NCI-H2029 treated with DMSO at 0.1 percent for 48 hours (cell line): Measurements from ENCODE around the gene COL5A2.

Source experiments
- DNase-seq: peaks from one replicate; lab custom pipeline; 2025; lab: John Stamatoyannopoulos, UW

COL5A2 gene

DNA sequence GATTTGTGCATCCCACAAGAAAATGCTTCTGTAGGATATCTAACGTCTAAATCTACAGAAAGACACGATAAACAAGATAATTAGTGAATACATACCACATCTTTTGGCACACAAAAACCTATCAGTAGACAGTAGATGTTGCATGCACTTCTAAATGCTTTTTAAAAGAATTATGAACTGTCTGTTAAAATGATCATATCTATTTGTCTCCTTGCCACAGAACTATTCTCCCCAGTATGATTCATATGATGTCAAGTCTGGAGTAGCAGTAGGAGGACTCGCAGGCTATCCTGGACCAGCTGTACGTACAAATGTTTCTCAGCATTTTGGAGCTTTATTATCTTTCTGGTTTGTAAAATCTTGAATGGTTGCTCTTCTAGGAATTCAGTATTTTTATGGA is 192.7 kb downstream of the COL5A2 start:
- no peak for DNase-seq

DNA sequence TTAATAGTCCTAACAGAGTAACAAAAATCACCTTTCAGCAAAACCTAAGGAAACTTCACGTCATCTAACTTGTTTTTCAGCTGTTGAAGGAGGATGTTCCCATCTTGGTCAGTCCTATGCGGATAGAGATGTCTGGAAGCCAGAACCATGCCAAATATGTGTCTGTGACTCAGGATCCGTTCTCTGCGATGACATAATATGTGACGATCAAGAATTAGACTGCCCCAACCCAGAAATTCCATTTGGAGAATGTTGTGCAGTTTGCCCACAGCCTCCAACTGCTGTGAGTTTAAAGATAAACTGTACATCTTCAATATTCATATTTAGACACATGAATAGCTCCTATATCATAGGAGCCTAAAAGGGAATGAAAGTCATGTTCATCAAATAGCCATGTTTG is 194.9 kb downstream of the COL5A2 start:
- no peak for DNase-seq

GRCh38 chr2:188984065-188984491 is 195.5 kb downstream of the COL5A2 start:
- no peak for DNase-seq

- DNase-seq = no peak
These were observed 196.0 kb downstream of the COL5A2 start for GRCh38 chr2:188983427-188984064.
